DMS153 treated with DMSO at 0.1 percent for 48 hours (cell line): ENCODE results near the gene WNT5B.
A peak's percentile ranks its signal among the peaks of the same experiment; 100 is the strongest.

ENCODE experiments used
- DNase-seq: peaks from one replicate; lab custom pipeline; 2025; ENCODE audit not compliant: unreplicated experiment; lab: John Stamatoyannopoulos, UW

The WNT5B gene

DNA sequence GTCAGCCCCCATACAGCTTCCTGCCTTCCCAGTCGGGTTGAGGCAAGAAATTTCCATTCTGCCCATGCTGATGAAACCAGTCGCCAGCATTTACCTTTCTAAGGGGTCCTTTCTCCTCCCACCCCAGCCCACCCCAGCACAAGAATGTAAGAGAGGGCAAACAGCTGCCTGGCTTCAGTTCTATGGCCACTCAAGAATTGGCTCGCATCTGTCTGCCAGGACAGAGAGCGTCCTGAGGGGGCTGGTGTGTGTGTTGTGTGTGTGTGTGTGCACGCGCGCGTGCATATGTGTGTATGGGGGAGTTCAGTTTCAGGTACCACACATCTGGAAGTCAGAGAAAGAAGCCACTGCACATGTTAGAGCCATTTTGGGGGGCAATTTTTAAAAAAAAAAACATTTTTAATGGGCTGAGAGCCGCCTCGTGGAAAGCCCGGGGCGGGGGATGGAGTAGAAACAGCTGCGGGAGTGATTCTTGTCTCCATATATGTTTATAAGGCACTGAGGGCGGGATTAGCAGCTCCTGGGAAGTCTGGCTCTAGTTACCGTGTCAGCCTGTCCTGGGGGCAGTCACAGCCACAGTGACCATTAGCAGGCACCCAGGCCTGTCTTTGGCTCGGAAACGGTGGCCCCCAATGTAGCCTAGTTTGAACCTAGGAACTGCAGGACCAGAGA is at the start of gene WNT5B:
Gene WNT5B (plus strand): TSS at position 566 of the 672 bp plus-strand sequence. CDS start 2,124 bp downstream, outside the sequence.
- DNase-seq: no peak

DNA sequence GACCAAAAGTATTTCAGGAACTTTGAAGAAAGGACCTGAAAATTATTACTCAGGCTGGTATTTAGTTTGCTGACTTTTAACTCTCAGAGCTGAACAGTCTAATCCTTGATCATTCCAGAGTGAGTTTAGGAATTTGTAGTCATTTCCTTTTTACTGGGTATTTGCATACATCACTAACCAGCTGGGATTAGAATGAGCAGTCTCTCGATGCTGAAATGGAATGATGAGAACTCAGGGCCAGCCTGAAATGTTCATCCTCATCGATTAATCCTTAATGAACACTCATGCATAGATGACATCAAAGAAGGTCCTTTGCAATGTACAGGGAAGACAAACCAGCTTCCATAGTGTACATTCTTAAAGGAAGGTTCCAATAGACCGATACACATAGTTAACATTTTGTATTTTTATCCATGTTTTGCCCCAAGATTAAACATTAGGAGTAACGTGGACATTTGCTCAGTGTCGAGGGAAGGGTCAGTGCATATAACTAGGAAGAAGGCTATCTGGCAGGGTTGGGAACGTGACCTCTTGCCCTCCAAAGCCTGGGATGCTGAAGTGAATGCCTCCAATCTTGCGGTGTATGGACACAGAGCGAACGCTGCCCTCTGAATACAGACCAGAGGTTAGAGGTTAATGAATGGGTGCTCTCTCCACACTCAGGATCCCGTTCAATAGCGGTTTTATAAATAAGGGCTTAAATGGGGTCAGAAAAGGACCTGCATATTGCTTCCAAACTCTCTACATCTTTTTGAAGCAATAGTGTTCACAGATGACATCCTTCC is 49.2 kb upstream of the WNT5B start:
- DNase-seq: no peak

DNA sequence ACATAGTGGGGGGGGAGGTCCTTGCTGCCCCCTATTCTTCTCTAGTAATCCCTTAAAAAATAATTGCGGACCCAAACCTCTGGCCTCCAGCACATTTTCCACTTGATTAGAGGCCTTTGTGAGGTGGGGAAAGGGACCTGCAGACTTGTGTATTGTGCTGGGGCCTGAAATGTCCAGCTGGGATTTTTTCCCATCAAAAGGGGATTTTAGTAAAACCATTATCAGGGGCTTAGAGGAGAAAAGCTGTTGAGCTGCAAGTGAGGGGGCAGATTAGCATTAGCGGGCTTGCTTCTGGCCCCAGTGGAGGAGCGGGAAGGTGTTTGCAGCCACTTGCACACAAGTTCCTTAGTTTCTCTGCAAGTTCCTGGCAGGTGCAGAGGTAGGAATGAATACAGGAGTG is 48.5 kb upstream of the WNT5B start:
- DNase-seq: no peak

DNA sequence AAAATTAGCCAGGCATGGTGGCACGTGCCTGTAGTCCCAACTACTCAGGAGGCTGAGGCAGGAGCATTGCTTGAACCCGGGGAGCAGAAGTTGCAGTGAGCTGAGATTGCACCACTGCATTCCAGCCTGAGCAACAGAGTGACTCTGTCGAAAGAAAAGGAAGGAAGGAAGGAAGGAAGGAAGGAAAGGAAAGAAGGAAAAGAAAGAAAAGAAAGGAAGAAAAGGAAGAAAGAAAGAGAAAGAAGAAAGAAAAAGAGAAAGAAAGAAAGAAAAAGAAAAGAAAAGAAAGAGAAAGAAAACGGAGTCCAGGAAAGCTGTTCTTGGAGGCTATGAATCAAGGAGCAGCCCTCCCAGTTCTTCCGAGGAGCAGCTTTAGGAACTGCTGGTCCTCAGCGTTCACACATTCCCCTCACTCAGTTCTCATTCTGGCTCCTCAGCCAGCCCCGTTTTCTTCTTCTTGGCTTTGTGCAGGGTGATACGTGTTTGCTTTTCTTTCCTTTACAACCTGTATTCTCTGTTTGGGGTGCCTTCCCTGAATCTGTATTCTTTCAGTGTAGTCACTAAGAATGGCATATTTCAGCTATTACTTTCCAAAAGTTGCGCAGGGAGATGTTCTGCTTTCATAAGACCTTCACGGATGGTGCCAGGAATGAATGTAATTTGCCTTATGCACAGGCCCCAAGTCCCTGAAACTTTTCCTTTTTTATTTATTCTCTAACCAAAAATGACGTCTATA is 46.9 kb upstream of the WNT5B start:
- DNase-seq: no peak

DNA sequence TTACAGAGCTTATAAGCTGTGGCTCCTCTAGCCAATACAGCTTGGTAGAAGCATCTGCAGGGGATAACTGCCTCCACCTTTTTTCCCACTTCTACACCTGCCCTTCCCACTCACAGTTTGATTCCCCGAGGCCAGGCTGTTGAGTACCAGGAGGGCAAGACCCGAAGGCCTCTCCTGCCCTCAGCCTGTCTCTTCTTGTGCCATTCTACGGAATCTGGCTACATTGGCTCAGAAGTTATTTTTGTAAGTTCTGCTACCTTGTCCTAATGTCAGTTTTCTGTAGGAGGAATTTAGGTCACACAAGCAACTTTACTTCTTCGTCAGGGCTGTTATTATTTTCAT is 46.4 kb upstream of the WNT5B start:
- no peak for DNase-seq

DNA sequence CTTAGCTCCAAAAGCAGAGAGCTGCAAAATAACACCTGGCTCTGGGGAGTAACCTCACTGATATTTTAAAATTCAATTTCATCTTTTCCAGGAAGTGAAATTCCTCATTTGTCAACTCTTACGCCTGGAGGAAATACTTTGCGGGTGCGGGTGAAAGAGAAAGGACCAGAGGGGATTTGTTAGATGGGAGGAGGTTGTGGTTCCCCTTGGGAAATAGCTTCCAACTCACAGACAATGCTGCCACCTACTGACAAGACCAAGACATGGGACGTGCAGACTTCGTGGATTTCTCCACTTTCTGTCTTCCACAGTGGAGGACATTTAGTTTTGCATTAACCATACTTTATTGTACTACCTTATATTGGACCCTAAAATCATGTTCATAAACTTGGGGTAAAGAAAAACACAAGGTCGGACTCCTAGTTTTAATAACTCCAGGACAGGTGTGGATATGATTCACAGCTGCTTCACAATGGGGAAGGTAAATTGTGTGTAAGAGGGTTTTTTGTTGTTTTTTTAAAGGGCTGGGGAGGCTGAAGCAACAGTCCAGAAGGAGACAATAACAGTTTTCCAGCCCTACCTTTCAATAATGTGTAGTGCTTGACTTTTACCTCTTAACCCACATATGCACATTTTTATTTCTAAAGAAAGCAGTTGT is 45.5 kb upstream of the WNT5B start:
- peak; percentile 55 for DNase-seq

DNA sequence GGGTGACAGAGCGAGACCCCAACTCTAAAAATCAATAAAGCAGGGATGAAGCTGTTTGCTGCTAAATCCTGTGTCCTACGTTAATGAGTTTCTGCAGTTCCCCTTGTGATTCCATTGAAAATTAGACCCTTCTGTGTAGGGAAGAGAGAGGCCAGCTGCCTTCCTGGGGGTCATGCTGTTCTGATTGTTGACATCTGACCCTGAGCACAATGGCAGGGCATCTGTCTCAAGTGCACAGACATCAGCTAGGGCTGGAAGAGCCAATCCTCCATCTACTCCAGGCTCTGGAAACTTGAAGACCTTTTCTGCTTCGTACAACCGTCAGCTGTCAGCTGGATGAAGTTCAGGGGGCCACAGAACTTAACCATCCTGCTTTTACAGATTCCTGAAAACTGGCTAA is 44.7 kb upstream of the WNT5B start:
- no peak for DNase-seq

DNA sequence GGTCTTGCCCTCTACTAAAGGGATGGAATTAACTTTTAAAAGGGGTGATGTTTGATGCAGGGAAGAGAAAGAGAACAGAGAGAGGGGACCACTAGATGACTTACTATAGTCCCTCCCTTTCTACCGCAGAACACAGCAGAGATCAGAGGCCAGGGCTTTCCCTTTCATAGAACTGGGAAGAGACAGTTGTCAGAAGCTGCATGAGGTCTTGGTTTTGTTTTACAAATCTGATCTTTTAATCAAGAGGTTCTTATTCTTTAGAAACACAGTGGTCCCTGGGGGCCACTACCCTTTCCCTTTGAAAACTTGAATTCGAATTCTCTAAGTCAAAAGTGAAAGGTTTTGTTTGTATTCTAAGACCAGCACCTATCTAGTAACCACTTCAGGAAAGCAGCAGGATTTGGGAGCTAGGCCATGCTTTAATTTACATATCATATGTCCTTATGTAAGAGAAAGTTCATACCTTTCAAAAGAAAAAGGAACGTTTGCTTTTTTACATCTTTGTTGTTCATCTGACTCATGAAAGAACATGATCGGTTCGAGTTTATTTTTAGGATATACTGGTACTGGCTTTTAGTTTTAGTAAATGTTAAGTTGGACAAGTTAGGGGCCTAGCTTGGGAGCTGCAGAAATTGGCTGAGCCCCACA is 41.0 kb upstream of the WNT5B start:
- DNase-seq: no peak

DNA sequence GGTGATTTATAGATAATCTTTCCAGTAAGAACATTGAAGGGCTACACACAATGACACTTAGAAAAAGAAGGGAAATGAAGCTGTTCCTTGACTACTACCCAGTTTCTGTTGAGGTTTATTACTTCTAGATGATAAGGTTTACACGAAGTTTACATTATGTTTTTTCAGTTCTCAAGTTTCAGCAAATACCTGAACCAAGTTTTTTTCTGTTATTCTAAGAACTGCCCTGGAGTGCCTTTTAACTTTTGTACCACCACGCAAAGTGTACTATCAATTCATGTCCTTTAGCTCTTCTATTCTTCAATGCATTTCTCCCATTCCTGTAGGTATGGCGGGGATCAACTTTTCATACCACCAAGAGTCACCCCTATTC is 40.5 kb upstream of the WNT5B start:
- no peak for DNase-seq

DNA sequence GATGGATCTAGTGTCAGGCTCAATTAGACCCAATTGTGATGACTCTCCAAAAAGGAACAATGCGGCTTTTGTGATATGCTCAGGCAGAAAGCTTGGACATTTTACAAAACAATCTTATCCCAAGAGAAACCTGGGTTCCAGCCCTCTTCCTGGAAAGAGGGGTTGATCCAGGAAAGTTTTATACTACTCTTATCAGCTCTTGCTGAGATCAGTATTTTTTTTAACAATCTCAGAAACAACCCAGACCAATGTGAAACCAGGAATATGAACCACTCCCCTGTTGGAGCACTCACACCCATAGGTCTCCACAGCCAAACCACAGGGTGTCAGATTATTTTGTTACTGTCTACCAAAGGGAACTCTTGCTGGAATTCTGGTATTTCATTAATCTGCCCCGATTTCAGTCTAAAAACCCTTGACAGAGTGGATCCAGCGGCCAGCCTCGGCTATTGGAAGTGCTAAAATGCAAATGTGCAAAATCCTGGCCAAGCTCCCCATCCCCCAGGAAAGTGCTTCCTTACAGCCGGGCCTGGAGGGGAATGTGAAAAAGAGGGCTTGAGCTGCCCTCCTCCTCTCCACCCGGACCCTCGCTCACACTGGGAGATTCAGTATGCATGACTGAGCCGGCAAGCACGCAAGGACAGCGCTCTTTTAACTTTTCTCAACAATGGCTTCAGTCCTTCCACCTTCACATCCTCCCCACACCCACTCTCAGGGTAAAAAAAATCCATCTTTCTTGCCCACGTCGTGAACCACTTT is 38.6 kb upstream of the WNT5B start:
- DNase-seq: no peak

DNA sequence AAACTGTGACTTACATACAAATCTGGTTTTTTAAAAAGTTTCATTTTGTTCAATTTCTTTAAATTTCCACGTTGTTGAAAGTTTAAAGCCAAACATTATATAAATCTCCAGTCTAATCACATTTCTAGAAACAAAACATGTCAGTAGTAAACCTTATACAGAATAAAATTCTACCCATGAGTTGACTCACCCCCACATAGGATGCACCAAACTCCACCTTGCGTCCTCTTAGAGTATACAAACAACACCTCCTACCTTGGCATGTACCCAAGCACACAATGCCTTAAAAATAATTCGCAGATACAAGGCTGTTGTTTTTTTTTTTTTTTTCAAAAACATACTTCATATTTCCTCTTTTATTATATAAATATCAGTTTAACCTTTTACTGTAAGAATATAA is 38.0 kb upstream of the WNT5B start:
- DNase-seq: no peak

DNA sequence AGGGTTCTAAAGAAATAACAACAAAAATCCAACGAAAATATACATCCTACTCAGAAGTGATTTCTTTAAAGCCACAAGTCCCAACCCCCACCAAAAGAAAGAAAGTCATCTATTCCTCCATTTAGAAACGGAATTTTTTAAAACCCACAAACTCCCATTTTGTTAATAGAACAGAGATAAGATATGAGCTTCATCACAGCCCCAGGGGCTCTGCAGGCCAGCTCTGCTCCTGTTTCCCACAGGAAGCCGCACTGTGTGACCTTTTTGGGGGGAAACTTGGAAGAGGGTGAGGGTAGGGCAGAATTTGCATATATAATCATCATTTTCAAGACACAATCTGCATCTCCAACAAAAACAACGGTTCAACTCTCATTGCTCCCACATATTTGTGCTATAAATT is 37.5 kb upstream of the WNT5B start:
- no peak for DNase-seq

DNA sequence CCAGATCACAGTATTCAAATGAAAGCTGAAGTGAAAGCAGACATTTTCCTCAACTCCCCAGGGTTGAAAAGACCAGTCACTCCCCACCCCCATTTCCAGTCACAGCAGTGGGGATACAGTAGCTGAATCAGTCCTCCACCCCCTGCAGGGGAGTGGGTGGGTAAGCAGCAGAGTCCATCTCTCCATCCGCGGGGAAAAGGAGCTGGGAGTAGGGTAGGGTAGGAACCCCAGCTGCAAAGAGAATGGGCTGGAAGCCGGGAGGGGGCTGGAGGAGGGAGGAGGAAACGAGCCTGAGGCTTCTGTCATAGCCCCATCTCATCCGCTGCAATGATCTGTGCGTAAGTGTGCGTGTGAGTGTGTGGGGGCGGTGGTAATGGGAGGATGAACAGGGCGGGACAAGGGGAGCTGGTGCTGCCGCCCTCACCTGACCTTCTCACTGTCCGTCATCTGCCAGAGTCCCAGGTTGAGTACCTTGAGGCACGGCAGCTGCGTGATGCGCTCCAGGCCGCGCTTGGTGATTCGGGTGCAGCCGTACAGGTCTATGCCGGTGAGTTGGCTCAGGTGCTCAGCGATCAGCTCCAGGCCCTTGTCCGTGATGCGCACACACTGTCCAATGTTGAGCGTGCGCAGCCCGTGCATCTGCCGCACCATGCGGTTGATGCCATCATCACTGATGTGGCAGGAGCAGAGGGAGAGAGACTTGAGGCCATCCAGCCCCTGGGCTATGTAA is 36.4 kb upstream of the WNT5B start:
- peak; percentile 22 for DNase-seq

DNA sequence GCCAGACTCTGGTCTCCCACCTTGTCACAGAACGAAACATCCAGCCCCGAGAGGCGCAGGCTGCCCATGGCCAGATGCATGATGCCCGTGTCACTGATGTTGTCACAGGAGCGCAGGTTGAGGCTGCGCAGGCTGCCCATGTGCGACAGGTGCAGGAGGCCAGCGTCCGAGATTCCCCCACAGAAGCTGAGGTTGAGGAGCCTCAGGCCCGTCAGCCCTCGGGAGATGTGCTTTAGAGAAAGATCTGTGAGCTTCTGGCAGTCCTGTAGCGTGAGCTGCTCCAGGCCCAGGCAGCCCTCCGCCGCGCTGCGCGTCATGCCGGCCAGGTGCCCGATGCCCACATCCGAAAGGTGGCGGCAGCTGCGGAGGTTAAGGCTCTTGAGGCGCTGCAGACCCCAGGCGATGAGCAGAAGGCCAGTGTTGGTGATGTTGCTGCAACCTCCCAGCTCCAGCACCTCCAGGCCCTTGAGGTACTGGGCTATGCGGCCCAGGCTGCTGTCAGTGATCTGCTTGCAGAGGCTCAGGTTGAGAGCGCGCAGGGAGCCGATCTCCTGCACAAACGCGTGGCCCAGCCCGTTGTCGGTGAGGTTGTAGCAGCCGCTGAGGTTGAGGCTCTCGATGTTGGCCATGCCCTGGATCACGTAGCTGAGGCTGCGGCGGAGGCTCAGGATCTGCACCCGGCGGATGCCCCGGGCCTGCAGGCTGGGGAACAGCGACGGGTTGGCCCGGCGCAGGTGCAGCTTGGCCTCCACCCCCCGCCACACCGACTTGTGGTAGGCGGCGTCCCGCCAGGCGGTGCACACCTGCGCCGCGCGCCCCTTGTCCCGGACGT is 35.6 kb upstream of the WNT5B start:
- peak; percentile 19 for DNase-seq

DNA sequence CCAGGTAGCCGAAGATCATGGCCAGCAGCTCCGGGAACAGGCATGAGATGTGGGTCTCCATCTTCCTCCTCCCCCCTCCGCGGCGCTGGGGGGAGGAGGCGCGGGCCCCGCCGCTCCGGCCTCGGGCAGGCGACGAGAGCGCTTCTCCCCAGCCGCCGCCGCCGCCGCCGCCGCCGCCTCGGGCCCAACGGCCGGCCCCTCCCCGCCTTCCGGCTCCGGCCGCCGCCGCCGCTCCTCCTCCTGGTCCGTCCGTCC is 35.1 kb upstream of the WNT5B start:
- DNase-seq: no peak

DNA sequence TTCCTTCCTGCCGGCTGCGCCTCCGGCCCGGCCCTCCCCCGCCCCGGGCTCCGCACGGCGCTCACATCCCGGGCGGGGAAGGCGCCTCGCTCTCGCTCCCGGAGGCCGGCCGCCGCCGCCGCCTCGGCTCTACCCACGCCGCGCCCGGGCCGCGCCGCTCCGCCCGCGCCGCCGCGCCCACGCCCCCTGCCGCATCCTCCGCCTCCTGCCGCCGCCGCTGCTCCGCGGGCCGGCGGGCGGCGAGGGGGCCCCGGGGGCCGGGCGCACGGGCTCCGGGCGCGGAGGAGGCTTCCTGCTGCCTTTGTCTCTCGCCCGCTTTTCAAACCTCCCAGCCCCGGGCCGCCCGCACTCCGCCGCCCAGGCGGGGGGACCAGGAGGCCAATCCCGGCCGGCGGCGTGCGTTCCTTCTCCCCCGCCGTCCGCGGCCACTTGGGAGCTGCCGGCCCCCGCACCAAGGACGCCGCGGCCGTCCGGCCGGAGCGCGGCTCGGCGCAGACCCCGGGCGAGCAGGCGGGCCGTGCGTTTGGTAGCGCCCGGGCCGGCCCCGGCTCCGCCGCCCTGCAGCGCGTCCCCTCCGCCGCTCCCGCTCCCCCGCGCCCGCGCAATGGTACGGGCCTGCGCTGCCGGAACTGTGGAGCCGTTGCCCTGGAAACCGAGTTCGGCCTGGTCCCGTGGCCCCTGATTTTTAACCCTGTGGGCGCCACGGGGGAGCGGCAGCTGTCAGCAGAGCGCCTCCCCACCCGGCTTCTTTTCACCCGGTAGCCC is 34.6 kb upstream of the WNT5B start, which contains the start of gene FBXL14:
Gene FBXL14 (minus strand): TSS at position 321 of the 765 bp plus-strand sequence. CDS start 515 bp downstream, outside the sequence.
- peak; percentile 41 for DNase-seq

DNA sequence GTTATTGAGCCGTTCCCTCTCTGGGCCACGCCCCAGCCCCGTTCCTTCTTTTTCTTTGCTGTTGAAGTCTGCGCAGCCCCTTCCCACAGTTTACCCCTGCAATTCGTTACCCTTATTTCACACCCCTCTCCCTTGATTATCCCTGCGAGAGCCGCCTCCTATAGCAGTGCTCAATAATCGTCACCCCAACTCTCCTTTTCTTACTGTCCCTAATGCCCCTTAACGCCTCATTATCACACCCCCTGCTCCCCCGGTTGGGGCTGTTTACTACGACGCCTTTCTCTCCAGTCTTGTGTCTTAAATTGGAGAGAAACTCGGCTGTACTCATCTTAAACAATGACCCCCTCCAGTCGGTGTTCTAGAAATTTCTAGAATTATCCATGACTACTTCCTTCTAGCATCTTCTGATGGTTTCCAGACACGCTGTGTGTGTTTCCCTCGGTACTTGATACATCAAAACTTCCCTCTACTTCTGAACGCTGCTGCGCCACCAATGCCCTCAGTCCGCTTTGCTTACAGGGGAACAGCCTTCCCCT is 33.9 kb upstream of the WNT5B start:
- no peak for DNase-seq
